AG09319 (cell line): ENCODE data around the gene TMEM51.

Experiments used
- DNase-seq: peaks from one replicate; pipeline ENCODE4 v3.0.0-alpha.2; 2010; ENCODE audit warnings: low read depth; ENCODE audit errors: extremely low read depth
- TF ChIP-seq, protein P1 (sequence below): IDR thresholded peaks from 2 replicates; pipeline ENCODE4 v1.5.1; 2011; ENCODE audit warnings: low read depth, mild to moderate bottlenecking, inconsistent platforms, low read length, moderate library complexity

Gene TMEM51

DNA sequence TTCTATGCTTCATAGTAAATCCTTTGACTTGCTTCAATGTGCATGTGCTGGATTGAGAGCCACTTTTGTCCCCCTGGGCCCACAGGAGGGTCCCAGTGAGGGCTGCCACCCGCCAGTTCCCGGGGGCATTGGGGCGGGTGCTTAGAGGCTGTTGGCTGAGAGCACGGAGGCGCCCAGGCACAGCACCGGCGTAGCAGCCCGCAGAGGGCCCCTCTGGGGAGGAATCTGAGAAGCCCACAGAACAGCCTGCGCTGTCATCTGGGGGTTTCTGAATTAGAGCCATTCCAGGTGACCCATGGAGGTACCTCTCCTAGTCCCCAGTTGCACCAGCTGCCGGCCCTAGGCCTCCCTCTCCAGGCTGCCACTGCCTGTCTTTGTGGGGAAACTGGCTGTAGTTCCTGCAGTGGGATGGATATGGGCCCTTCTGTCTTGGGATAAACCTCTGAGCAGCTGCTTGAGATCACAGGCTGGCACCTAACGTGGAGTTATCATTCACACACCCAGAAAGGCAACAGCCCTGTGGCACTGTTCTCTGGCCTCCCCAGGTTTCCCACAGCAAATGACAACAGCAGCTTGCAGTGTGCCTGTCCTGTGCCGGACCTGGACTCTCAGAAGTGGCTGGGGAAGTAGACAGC is 39.5 kb downstream of the TMEM51 start:
- TF ChIP-seq, protein P1, sequence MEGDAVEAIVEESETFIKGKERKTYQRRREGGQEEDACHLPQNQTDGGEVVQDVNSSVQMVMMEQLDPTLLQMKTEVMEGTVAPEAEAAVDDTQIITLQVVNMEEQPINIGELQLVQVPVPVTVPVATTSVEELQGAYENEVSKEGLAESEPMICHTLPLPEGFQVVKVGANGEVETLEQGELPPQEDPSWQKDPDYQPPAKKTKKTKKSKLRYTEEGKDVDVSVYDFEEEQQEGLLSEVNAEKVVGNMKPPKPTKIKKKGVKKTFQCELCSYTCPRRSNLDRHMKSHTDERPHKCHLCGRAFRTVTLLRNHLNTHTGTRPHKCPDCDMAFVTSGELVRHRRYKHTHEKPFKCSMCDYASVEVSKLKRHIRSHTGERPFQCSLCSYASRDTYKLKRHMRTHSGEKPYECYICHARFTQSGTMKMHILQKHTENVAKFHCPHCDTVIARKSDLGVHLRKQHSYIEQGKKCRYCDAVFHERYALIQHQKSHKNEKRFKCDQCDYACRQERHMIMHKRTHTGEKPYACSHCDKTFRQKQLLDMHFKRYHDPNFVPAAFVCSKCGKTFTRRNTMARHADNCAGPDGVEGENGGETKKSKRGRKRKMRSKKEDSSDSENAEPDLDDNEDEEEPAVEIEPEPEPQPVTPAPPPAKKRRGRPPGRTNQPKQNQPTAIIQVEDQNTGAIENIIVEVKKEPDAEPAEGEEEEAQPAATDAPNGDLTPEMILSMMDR: no peak
- no peak for DNase-seq

DNA sequence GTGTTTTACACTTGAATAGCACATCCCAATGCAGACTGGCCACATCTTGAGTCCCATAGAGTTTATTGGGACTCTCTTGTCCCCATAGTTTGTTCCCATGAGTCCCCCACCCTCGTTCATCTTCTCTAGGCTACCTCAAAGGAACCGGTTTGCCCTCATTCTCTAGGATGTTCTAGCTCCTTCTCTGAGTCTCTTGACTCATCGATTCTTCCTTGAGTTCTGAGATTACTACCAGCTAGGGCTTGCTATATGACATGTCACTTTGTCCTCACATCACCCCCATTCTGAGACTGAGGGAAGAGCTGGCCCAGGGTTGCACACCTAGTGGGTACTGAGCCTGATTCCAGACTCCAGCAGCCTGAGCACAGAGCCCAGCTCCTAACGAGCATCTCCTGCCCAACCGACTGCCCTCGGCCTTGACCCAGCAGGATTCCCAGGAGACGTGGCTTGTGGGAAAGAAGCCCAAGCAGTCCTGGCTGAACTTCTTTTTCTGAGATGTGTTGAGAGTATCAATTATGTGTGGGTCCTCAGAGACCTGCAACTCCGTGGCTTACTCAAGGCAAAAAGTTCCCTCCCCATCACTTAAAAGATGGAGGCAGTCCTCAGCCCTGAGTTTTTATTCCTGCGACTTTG is 42.0 kb downstream of the TMEM51 start:
- TF ChIP-seq, protein P1: no peak
- no peak for DNase-seq

DNA sequence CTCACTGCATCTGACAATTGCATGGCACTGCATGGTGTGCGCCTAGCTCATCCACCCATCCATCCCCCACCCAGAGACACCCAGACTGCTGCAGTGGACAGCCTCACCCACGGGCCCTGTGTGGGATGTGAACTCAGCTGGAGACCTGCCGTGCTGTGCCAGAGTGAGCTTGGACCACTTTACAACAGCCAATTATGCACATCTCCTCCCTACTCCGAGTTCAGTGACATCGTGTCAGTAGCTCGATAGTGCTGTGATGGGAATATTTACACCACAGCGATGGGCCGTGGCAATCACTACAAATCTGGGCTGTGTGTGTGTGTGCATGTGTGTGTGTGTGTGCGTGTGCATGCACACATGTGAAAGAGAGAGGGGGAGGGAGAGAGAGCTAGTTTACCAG is 42.5 kb downstream of the TMEM51 start:
- TF ChIP-seq, protein P1: no peak
- DNase-seq: no peak

DNA sequence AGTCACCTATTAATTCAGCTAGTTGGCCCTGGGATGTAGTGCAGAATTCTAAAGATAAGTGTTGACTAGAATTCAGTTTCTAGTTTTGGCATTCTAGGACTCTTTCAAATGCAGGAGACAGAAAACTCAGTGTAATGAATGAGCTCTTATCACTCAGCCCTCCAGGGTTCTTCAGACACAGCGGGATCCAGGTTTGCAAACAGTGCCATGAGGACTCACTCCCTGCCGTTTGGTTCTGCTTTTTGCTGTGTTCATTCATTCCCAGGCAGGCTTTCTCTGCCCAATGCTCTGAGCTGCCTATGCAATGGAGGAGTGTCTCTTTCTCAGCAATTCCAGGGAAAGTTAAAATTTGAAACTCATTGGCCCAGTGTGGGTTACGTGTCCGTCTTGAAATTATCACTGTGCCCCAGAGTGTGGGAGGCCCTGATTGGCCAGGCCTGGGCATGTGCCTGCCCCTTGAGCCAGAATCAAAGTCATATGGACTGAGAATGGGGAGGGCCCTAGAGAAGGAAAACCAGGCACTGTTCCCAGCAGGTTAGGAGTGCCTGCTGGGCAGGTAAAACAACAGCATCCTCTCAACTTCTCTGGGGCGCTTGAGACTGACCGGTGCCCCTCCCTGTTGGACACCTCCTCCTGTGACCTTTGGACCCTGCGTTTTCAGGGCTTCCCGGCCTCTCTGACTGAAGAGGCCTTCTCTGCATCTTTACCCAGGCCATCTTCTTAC is 43.4 kb downstream of the TMEM51 start:
- no peak for DNase-seq
- TF ChIP-seq, protein P1: no peak

DNA sequence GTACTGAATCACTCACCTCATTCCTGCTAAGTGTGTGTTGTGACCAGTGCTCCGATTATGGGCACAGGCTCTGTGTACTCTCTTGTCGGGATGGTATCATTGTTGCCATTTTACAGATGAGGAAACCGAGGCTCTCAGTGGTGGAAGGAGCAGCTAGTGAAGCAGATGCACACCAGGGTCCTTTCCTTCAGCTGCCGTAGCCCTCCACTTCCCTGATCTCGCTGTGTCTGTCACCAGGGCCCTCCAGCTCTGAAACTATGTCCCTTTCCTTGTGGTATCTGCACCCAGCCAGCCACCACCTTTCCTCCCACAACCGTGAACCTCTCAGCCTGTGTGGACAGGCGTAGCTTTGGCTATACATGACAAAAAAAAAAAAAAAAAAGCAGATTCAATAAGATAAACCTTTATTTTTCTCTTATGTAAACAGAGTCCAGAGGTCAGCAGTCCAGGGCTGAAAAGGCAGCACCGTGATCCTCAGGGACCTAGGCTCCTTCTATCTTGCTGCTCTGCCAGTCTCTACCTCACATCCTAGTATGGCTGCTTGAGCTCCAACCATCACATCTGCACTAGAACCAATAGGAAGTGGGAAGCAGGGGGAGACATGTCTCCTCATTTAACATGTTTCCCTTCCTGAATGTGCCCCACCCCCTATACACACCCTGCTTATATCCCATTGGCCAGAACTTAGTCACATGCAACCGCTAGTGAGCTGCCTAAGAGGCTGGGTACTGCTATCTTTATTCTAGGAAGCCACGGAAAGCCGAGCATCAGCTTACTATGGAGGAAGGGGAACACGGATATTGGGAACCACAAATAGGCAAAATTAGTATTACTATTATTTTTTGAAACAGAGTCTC is 44.3 kb downstream of the TMEM51 start:
- no peak for DNase-seq
- TF ChIP-seq, protein P1: no peak

DNA sequence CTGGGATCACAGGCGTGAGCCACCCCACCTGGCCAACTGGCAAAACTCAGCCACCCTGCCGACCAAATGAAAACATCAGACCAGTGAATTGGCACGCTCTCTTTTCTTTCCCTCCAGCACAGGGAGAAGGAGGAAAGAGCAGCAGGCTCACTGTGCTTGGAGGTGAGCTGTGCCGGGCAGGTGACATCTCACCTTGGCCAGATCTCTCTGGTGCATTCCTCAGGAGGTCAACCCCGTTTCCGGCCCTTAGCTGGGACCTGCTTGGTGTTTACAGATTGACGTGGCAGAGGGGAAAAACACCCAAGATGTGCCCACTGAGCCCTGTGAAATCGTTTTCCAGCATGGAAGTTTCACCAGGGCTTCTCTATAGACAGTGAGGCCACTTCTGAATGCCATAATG is 45.1 kb downstream of the TMEM51 start:
- TF ChIP-seq, protein P1: no peak
- no peak for DNase-seq
